ENCODE results near the gene ATP6V1E1. TPM values are rescaled to one million over a fixed set of nuclear protein-coding genes. Genes with fewer than 3 reads are reported as not detected.

Gene ATP6V1E1
- total and polyA plus RNA-seq, 9 of the 15 experiments (the other 6 are each of a cell fraction or from before 2014, with no cell fraction given): 122 to 249 (median 179) TPM

DNA sequence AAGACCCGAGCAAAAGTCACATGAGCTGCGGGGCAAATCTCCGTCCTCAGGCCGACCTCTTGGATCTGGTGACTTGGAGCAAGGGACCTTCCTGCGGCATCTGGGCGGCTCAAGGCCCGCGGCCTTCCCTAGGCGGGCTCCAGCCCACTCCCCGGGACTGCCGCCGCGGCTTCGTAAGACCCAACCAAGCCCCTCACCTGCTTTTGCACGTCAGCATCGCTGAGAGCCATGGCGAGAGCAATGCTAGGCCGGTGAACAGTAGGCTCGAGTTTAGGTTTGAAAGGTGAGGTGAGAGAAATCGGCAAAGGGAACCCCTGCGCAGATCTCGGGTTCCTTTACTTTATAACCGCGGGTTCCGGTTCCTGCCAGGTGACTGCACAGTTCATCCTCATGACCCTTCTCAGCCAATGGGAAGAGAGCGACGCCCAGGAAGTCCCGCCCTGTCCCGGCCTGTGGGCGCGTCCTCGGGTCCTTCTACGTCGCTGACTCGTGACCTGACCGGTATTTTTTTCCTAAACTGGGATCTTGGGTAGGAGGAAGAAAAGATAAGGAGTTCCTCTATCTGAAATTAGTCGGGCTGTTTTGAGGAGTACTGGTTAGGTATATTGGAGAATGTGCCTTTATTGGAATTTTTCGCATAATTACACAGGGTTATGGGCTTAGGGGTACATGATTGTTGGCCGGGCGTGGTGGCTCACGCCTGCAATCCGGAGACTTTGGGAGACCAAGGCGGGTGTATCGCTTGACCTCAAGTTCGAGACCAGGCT is at the start of gene ATP6V1E1 (continued):
- TF ChIP-seq ZFX (CRISPR knock-in tag; IDR thresholded peaks at IDR 0.05): peak; percentile 79
- TF ChIP-seq, protein P1, sequence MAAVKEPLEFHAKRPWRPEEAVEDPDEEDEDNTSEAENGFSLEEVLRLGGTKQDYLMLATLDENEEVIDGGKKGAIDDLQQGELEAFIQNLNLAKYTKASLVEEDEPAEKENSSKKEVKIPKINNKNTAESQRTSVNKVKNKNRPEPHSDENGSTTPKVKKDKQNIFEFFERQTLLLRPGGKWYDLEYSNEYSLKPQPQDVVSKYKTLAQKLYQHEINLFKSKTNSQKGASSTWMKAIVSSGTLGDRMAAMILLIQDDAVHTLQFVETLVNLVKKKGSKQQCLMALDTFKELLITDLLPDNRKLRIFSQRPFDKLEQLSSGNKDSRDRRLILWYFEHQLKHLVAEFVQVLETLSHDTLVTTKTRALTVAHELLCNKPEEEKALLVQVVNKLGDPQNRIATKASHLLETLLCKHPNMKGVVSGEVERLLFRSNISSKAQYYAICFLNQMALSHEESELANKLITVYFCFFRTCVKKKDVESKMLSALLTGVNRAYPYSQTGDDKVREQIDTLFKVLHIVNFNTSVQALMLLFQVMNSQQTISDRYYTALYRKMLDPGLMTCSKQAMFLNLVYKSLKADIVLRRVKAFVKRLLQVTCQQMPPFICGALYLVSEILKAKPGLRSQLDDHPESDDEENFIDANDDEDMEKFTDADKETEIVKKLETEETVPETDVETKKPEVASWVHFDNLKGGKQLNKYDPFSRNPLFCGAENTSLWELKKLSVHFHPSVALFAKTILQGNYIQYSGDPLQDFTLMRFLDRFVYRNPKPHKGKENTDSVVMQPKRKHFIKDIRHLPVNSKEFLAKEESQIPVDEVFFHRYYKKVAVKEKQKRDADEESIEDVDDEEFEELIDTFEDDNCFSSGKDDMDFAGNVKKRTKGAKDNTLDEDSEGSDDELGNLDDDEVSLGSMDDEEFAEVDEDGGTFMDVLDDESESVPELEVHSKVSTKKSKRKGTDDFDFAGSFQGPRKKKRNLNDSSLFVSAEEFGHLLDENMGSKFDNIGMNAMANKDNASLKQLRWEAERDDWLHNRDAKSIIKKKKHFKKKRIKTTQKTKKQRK (IDR thresholded peaks at IDR 0.05; ENCODE audit: borderline replicate concordance, low read depth, low read length): peak; percentile 55; the same call in 1 of the 2 replicates
- TF ChIP-seq CREM (IDR thresholded peaks at IDR 0.05; ENCODE audit: low read depth): peak; percentile 91
- no peak for TF ChIP-seq ZNF408 (CRISPR knock-in tag; IDR thresholded peaks at IDR 0.05; ENCODE audit: low read depth)
- TF ChIP-seq, protein P2, sequence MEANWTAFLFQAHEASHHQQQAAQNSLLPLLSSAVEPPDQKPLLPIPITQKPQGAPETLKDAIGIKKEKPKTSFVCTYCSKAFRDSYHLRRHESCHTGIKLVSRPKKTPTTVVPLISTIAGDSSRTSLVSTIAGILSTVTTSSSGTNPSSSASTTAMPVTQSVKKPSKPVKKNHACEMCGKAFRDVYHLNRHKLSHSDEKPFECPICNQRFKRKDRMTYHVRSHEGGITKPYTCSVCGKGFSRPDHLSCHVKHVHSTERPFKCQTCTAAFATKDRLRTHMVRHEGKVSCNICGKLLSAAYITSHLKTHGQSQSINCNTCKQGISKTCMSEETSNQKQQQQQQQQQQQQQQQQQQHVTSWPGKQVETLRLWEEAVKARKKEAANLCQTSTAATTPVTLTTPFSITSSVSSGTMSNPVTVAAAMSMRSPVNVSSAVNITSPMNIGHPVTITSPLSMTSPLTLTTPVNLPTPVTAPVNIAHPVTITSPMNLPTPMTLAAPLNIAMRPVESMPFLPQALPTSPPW (CRISPR knock-in tag; IDR thresholded peaks at IDR 0.05): peak; percentile 23; the same call in 1 of the 2 replicates
- no peak for TF ChIP-seq SREBF1 (IDR thresholded peaks at IDR 0.05; ENCODE audit: borderline replicate concordance, low read depth, low read length)
- TF ChIP-seq MEF2A (IDR thresholded peaks at IDR 0.05; ENCODE audit: control insufficient read depth, low read depth, low read length): no peak
- TF ChIP-seq ZNF589 (CRISPR knock-in tag; IDR thresholded peaks at IDR 0.05; ENCODE audit: low read depth): peak; percentile 63; the same call in 1 of the 2 replicates
- 0 out of 4 replicates have a peak, but pooled peaks of 1 of the 2 experiments have one; percentile 30 for TF ChIP-seq CSDE1 (IDR thresholded peaks at IDR 0.05)
- TF ChIP-seq ETV1 (tag; conservative IDR thresholded peaks at IDR 0.05; ENCODE audit: low read depth): peak; percentile 63; the same call in 1 of the 2 replicates
- peak; percentile 92 to 93; a peak in 3 of 4 replicates for TF ChIP-seq SIN3A (IDR thresholded peaks at IDR 0.05; ENCODE audit: borderline replicate concordance in 2 of 2, control insufficient read depth in 1 of 2, low read depth in 2 of 2, low read length in 2 of 2)
- TF ChIP-seq ZNF707 (CRISPR knock-in tag; conservative IDR thresholded peaks at IDR 0.05): no peak
- no peak for TF ChIP-seq ZNF668 (CRISPR knock-in tag; IDR thresholded peaks at IDR 0.05)
- no peak for TF ChIP-seq ZNF551 (CRISPR knock-in tag; IDR thresholded peaks at IDR 0.05)
- TF ChIP-seq FOXM1 (IDR thresholded peaks at IDR 0.05; ENCODE audit: low read depth): peak; percentile 70
- no peak for TF ChIP-seq FOXM1 (CRISPR knock-in tag; IDR thresholded peaks at IDR 0.05; ENCODE audit: low read depth)
- no peak for TF ChIP-seq ZBED1 (IDR thresholded peaks at IDR 0.05)
- peak; percentile 94 for TF ChIP-seq PHF20 (IDR thresholded peaks at IDR 0.05; ENCODE audit: partially characterized antibody)
- TF ChIP-seq, protein P3, sequence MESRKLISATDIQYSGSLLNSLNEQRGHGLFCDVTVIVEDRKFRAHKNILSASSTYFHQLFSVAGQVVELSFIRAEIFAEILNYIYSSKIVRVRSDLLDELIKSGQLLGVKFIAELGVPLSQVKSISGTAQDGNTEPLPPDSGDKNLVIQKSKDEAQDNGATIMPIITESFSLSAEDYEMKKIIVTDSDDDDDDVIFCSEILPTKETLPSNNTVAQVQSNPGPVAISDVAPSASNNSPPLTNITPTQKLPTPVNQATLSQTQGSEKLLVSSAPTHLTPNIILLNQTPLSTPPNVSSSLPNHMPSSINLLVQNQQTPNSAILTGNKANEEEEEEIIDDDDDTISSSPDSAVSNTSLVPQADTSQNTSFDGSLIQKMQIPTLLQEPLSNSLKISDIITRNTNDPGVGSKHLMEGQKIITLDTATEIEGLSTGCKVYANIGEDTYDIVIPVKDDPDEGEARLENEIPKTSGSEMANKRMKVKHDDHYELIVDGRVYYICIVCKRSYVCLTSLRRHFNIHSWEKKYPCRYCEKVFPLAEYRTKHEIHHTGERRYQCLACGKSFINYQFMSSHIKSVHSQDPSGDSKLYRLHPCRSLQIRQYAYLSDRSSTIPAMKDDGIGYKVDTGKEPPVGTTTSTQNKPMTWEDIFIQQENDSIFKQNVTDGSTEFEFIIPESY (CRISPR knock-in tag; IDR thresholded peaks at IDR 0.05): no peak
- no peak for TF ChIP-seq CEBPB (tag; IDR thresholded peaks at IDR 0.05)
